K562 (cell line): ENCODE data around the gene TMX4. TPM values are rescaled to one million over a fixed set of nuclear protein-coding genes. Genes with fewer than 3 reads are reported as not detected.

Experiments used
- ATAC-seq: fragments of 200-7000 bp; cut with Tn5 transposase; 3 replicates; pipeline ENCODE4 v1.9.1; 2020; ENCODE audit warnings: moderate library complexity
- BruUV-seq: library from RNA; stranded (reverse); fragments of 400-500 nt; replicated peaks from 2 replicates; lab custom pipeline; 2021; lab: Mats Ljungman, UMichigan
- CTCF ChIA-PET: fragments of 300-600 bp; formaldehyde crosslinking; extraction: SDS; loops from one replicate; lab custom pipeline; 2021; ENCODE audit warnings: low intra/inter-chr PET ratio; lab: Yijun Ruan, JAX
- POLR2A ChIA-PET: fragments of 300-600, 350-650 bp; sonication (Branson Sonifier 250); formaldehyde crosslinking; extraction: SDS; loops from one replicate; lab custom pipeline; 2021; ENCODE audit warnings: antibody characterized with exemption, inconsistent platforms; lab: Yijun Ruan, JAX
- DNase-seq, 4 experiments: peaks; one replicate each; pipeline versions ENCODE4 v3.0.0 to v3.0.0-alpha.2; 2011 to 2018; ENCODE audit warnings: low spot score in 3 of 4, mixed read lengths in 3 of 4; ENCODE audit errors: extremely low read depth in 1 of 4
- FAIRE-seq: peaks from 2 replicates; lab custom pipeline; 2011; peaks lifted over from hg19 to GRCh38; lab: Jason Lieb, UNC
- H2AFZ ChIP-seq: 2 replicates; pipeline ENCODE4 v1.6.0; 2011; ENCODE audit warnings: low read depth, low read length, control low read depth, inconsistent platforms
- H3K27ac ChIP-seq: fragments of 200-600 bp; 3 replicates; pipeline ENCODE4 v1.8.0; 2011; ENCODE audit warnings: low read depth, mild to moderate bottlenecking, control low read depth, inconsistent platforms, low read length, moderate library complexity, mixed read lengths; ENCODE audit errors: extremely low read depth
- H3K27me3 ChIP-seq, 2 experiments: fragments of 300-600 bp in 1 of 2; 2 replicates in 1 of 2; 3 replicates in 1 of 2; pipeline versions ENCODE4 v1.6.0 to v1.8.0; 2011; ENCODE audit warnings: inconsistent platforms in 2 of 2, low read length in 2 of 2, mild to moderate bottlenecking in 1 of 2, mixed read lengths in 1 of 2, moderate library complexity in 1 of 2; ENCODE audit not compliant: control insufficient read depth in 2 of 2, insufficient read depth in 2 of 2
- H3K36me3 ChIP-seq: fragments of 300-600 bp; 3 replicates; pipeline ENCODE4 v1.8.0; 2011; ENCODE audit warnings: mild to moderate bottlenecking, low read length, inconsistent platforms; ENCODE audit not compliant: control insufficient read depth, insufficient read depth
- H3K4me1 ChIP-seq, 2 experiments: fragments of 200-600 bp in 1 of 2; replicated peaks in 1 of 2; 2 replicates in 1 of 2; 3 replicates in 1 of 2; pipeline versions ENCODE4 v1.5.1 to v1.8.0; 2011; ENCODE audit warnings: inconsistent platforms in 2 of 2, low read length in 2 of 2, mild to moderate bottlenecking in 1 of 2, mixed read lengths in 1 of 2, moderate library complexity in 1 of 2; ENCODE audit not compliant: control insufficient read depth in 2 of 2, insufficient read depth in 2 of 2
- H3K4me2 ChIP-seq: 2 replicates; pipeline ENCODE4 v1.6.1; 2011; ENCODE audit warnings: low read length, control low read depth, inconsistent platforms, mixed read lengths; ENCODE audit not compliant: insufficient read depth
- H3K4me3 ChIP-seq: fragments of 200-600 bp; sonication (generic), shearing (Covaris generic); 2 replicates; pipeline ENCODE4 v1.5.1; 2016; ENCODE audit warnings: control low read depth, inconsistent platforms
- H3K79me2 ChIP-seq: fragments of 200-600 bp; 3 replicates; pipeline ENCODE4 v1.8.0; 2011; ENCODE audit warnings: low read length, inconsistent platforms; ENCODE audit not compliant: control insufficient read depth, insufficient read depth
- H3K9ac ChIP-seq, 2 experiments: 2 replicates each; pipeline versions ENCODE4 v1.6.0 to v1.6.1; 2011; ENCODE audit warnings: low read depth in 2 of 2, low read length in 2 of 2, control low read depth in 1 of 2, inconsistent platforms in 1 of 2, mild to moderate bottlenecking in 1 of 2, mixed read lengths in 1 of 2; ENCODE audit not compliant: insufficient read depth in 1 of 2
- H3K9me1 ChIP-seq: one replicate; pipeline ENCODE4 v1.6.0; 2011; ENCODE audit warnings: inconsistent platforms, mild to moderate bottlenecking, low read length, moderate library complexity; ENCODE audit not compliant: control insufficient read depth, insufficient read depth
- H3K9me3 ChIP-seq: replicated peaks from 2 replicates; pipeline ENCODE4 v1.5.1; 2011; ENCODE audit warnings: low read depth, low read length, inconsistent platforms; ENCODE audit not compliant: control insufficient read depth, insufficient read depth
- H4K20me1 ChIP-seq: replicated peaks from 2 replicates; pipeline ENCODE4 v1.6.1; 2011; ENCODE audit warnings: low read length, inconsistent platforms, mixed read lengths; ENCODE audit not compliant: control insufficient read depth, insufficient read depth
- DEAF1 ChIP-seq: fragments of 450-650 bp; formaldehyde crosslinking; IDR thresholded peaks from 2 replicates; pipeline ENCODE4 v1.4.0; 2020; ENCODE audit warnings: mild to moderate bottlenecking, moderate library complexity
- E2F1 ChIP-seq: sonication (generic); formaldehyde crosslinking; IDR thresholded peaks from 2 replicates; pipeline ENCODE4 v1.8.1; 2023; ENCODE audit warnings: mild to moderate bottlenecking, missing genetic modification reagents, moderate library complexity
- GATAD2A ChIP-seq: fragments of 450-650 bp; IDR thresholded peaks from 2 replicates; pipeline ENCODE4 v1.6.1; 2017
- HCFC1 ChIP-seq: IDR thresholded peaks from 2 replicates; pipeline ENCODE4 v1.6.1; 2012; ENCODE audit warnings: low read depth, low read length, improper control_type of control experiment
- ILF3 ChIP-seq: fragments of 450-650 bp; IDR thresholded peaks from 2 replicates; pipeline ENCODE4 v1.6.1; 2018; ENCODE audit warnings: antibody characterized with exemption, mild to moderate bottlenecking, moderate library complexity, borderline replicate concordance
- PHB2 ChIP-seq: fragments of 450-650 bp; IDR thresholded peaks from 2 replicates; pipeline ENCODE4 v1.6.1; 2017; ENCODE audit warnings: low read depth
- RAD21 ChIP-seq, 2 experiments: fragments of 250-450 bp in 1 of 2; fragments of 450-650 bp in 1 of 2; sonication (Bioruptor Pico) in 1 of 2; formaldehyde crosslinking in 1 of 2; IDR thresholded peaks in 1 of 2; conservative IDR thresholded peaks in 1 of 2; 2 replicates each; pipeline versions ENCODE4 v1.4.0 to v1.8.0; 2020 to 2022; ENCODE audit warnings: mild to moderate bottlenecking in 2 of 2, moderate library complexity in 1 of 2
- TAF9B ChIP-seq: fragments of 450-650 bp; IDR thresholded peaks from 2 replicates; pipeline ENCODE4 v1.6.1; 2018; ENCODE audit warnings: mild to moderate bottlenecking; ENCODE audit not compliant: partially characterized antibody
- ZKSCAN1 ChIP-seq: fragments of 150-350 bp; IDR thresholded peaks from 2 replicates; pipeline ENCODE4 v1.6.1; 2016; ENCODE audit warnings: low read depth, low read length
- WGBS: fragments of 100-300 bp; shearing (Covaris generic); methylation state at CpG from one replicate; pipeline ENCODE4 v1.1.6; 2016; ENCODE audit warnings: low coverage, mixed read lengths; ENCODE audit not compliant: insufficient coverage; ENCODE audit errors: missing lambda C conversion rate; 5-methylcytosine and 5-hydroxymethylcytosine counted together
- in situ Hi-C: fragments of 300-500 bp; cut with MboI; formaldehyde crosslinking; loops from 4 replicates; pipeline ENCODE4 v1.15.0; 2018; ENCODE audit warnings: inconsistent platforms, mixed read lengths
- intact Hi-C: fragments of 100-400 bp; cut with micrococcal nuclease; formaldehyde crosslinking; loops from 2 replicates; pipeline ENCODE4 v1.14.2; 2022
- polyA plus RNA-seq, 8 experiments: library from polyadenylated mRNA; depleted of rRNA in 4 of 8; stranded (reverse) in 5 of 8; unstranded in 3 of 8; fragments of >200 nt; fragmentation: Nextera tagmentation in 2 of 8; fragmentation: Illumina TruSeq in 1 of 8; extraction: Ambion mirVana in 2 of 8; extraction: Trizol in 1 of 8; gene quantifications; 2 replicates each; pipeline versions ENCODE4 v1.2.1 to v1.2.3, GENCODE V29; 2011 to 2014; ENCODE audit warnings: inconsistent platforms in 1 of 8, missing spikeins in 1 of 8
- total RNA-seq, 7 experiments: library from RNA; depleted of rRNA in 6 of 7; stranded (reverse); fragments of >200 nt in 6 of 7; fragmentation: Illumina TruSeq in 2 of 7; extraction: Trizol in 2 of 7; gene quantifications; 2 replicates each; pipeline versions ENCODE4 v1.2.1 to v1.2.3, GENCODE V29; 2011 to 2021; ENCODE audit warnings: low replicate concordance in 1 of 7
- TF ChIP-seq, protein P1 (sequence below), 2 experiments: fragments of 450-650 bp; formaldehyde crosslinking in 1 of 2; IDR thresholded peaks; 2 replicates each; pipeline versions ENCODE4 v1.4.0 to v1.6.1; 2014 to 2020; ENCODE audit warnings: mild to moderate bottlenecking in 2 of 2, borderline replicate concordance in 1 of 2, low read depth in 1 of 2

TMX4 gene
- total and polyA plus RNA-seq, 9 of the 15 experiments (the other 6 are each of a cell fraction or from before 2014, with no cell fraction given) = 4.4 to 19.3 (median 10.8) TPM

GRCh38 chr20:8043687-8044282 lies 24.2 kb upstream of the TMX4 start:
- ChIA-PET CTCF (interaction anchor here (0.7 to 1.0 kb wide), 4 partner anchors 88 to 678 kb away, joined by 4 to 8 read pairs (median 4); no protein-coding TSS in a partner anchor), POLR2A (no interaction called here)
- DNase-seq (peak; percentile 27 to 45 (median 40)), ATAC-seq (peak; percentile 78), FAIRE-seq (peak; percentile 59)
- Histone ChIP-seq H3K27ac (no peak overlapping the region), H2AFZ (no peak overlapping the region), H3K79me2 (no peaks in the 10 kb centered on the region), H4K20me1 (no peaks in the 10 kb centered on the region), H3K36me3 (no peaks in the 10 kb centered on the region), H3K4me2 (no peak overlapping the region), H3K9ac (no peak overlapping the region), H3K27me3 (no peaks in the 10 kb centered on the region), H3K9me1 (no peaks in the 10 kb centered on the region), H3K4me1 (no peaks in the 10 kb centered on the region), H3K4me3 (no peak overlapping the region), H3K9me3 (no peaks in the 10 kb centered on the region)
- BruUV-seq = no TSS peak
- in situ Hi-C loops (loop anchor here (25.0 kb wide), 2 partner anchors 344 to 669 kb away; no protein-coding TSS in a partner anchor), intact Hi-C loops (loop anchor here (5.0 to 10.0 kb wide), 3 partner anchors 261 to 679 kb away; no protein-coding TSS in a partner anchor)
- 24% methylated on average over 13 of the region's 13 CpGs for WGBS
- TF ChIP-seq, protein P1, sequence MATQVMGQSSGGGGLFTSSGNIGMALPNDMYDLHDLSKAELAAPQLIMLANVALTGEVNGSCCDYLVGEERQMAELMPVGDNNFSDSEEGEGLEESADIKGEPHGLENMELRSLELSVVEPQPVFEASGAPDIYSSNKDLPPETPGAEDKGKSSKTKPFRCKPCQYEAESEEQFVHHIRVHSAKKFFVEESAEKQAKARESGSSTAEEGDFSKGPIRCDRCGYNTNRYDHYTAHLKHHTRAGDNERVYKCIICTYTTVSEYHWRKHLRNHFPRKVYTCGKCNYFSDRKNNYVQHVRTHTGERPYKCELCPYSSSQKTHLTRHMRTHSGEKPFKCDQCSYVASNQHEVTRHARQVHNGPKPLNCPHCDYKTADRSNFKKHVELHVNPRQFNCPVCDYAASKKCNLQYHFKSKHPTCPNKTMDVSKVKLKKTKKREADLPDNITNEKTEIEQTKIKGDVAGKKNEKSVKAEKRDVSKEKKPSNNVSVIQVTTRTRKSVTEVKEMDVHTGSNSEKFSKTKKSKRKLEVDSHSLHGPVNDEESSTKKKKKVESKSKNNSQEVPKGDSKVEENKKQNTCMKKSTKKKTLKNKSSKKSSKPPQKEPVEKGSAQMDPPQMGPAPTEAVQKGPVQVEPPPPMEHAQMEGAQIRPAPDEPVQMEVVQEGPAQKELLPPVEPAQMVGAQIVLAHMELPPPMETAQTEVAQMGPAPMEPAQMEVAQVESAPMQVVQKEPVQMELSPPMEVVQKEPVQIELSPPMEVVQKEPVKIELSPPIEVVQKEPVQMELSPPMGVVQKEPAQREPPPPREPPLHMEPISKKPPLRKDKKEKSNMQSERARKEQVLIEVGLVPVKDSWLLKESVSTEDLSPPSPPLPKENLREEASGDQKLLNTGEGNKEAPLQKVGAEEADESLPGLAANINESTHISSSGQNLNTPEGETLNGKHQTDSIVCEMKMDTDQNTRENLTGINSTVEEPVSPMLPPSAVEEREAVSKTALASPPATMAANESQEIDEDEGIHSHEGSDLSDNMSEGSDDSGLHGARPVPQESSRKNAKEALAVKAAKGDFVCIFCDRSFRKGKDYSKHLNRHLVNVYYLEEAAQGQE (IDR thresholded peaks at IDR 0.05; ENCODE audit: borderline replicate concordance) = peak; percentile 41; the same call in 1 of the 2 replicates
- TF ChIP-seq, protein P1 (CRISPR knock-in tag; IDR thresholded peaks at IDR 0.05; ENCODE audit: low read depth) = no peak
- no peak for TF ChIP-seq GATAD2A
- TF ChIP-seq PHB2 = no peak
- no peak for TF ChIP-seq HCFC1
- no peak for TF ChIP-seq TAF9B
- TF ChIP-seq RAD21 (CRISPR knock-in tag; conservative IDR thresholded peaks at IDR 0.05 in 1 of 2, IDR thresholded peaks at IDR 0.05 in 1 of 2) = peak; percentile 52 to 65
- TF ChIP-seq DEAF1 (CRISPR knock-in tag) = 0 out of 2 replicates have a peak, but pooled peaks have one; percentile 38
- TF ChIP-seq ILF3 = no peak
- no peak for TF ChIP-seq ZKSCAN1
- no peak for TF ChIP-seq E2F1 (CRISPR knock-in tag)
